ENCODE results near the gene FBXO3. TPM values are rescaled to one million over a fixed set of nuclear protein-coding genes. Genes with fewer than 3 reads are reported as not detected.

The FBXO3 gene
- total RNA-seq, 1 donor from 2014 or later = 61.0 TPM

GRCh38 chr11:33742249-33742851 is 32.0 kb downstream of the FBXO3 start:
- Mint-ChIP-seq H3K4me1 (no peaks in the 10 kb centered on the region), H3K27ac (no peak overlapping the region), H3K27me3 (ENCODE audit: insufficient read depth, low read depth) (peaks cover 2% of the 10 kb centered on the region), H3K36me3 (peaks cover 10% of the 10 kb centered on the region), H3K4me3 (no peak overlapping the region), H3K9me3 (no peaks in the 10 kb centered on the region)
- Histone ChIP-seq H4K20me1 (ENCODE audit: low read depth) (no peaks in the 10 kb centered on the region), H3K4me3 (no peak overlapping the region), H3K9me3 (ENCODE audit: low read depth) (no peaks in the 10 kb centered on the region), H3K36me3 (peaks cover 6% of the 10 kb centered on the region), H3F3A (ENCODE audit: low read depth) (peaks cover 3% of the 10 kb centered on the region), H3K4me2 (no peak overlapping the region), H3K9ac (no peak overlapping the region), H2AFZ (replicated peaks) (no peak overlapping the region), H3K27me3 (no peaks in the 10 kb centered on the region), H3K27ac (no peak overlapping the region), H3K4me1 (no peaks in the 10 kb centered on the region), H3K79me2 (ENCODE audit: low read depth) (no peaks in the 10 kb centered on the region)
- DNase-seq (ENCODE audit: low spot score) = no peak
- TF ChIP-seq EZH2 (IDR thresholded peaks at IDR 0.05) (no peak), CTCF (IDR thresholded peaks at IDR 0.05) (peak; percentile 24)

- Mint-ChIP-seq H3K36me3 (peaks cover 5% of the 10 kb centered on the region), H3K9me3 (no peaks in the 10 kb centered on the region), H3K27ac (no peak overlapping the region), H3K4me1 (peaks cover 4% of the 10 kb centered on the region), H3K4me3 (no peak overlapping the region), H3K27me3 (ENCODE audit: insufficient read depth, low read depth) (peaks cover 6% of the 10 kb centered on the region)
- H3K4me2 ChIP-seq = no peak overlapping the region
- no peak overlapping the region for H2AFZ ChIP-seq (replicated peaks)
- peaks cover 5% of the 10 kb centered on the region for H3F3A ChIP-seq (ENCODE audit: low read depth)
- no peak overlapping the region for H3K27ac ChIP-seq
- H3K4me3 ChIP-seq = no peak overlapping the region
- no peak overlapping the region for H3K9ac ChIP-seq
- DNase-seq (ENCODE audit: low spot score) = no peak
- TF ChIP-seq EZH2 (IDR thresholded peaks at IDR 0.05) = no peak
- TF ChIP-seq CTCF (IDR thresholded peaks at IDR 0.05) = no peak
- TF ChIP-seq EZH2phosphoT487 (IDR thresholded peaks at IDR 0.05) = no peak
- H3K9me3 ChIP-seq (ENCODE audit: low read depth) = no peaks in the 10 kb centered on the region
- no peaks in the 10 kb centered on the region for H4K20me1 ChIP-seq (ENCODE audit: low read depth)
- no peaks in the 10 kb centered on the region for H3K79me2 ChIP-seq (ENCODE audit: low read depth)
- H3K27me3 ChIP-seq = no peaks in the 10 kb centered on the region
- peaks cover 2% of the 10 kb centered on the region for H3K4me1 ChIP-seq
- peaks cover 4% of the 10 kb centered on the region for H3K36me3 ChIP-seq
These were observed 32.5 kb downstream of the FBXO3 start for GRCh38 chr11:33741806-33742205.

GRCh38 chr11:33737362-33737821 is 36.9 kb downstream of the FBXO3 start:
- peaks cover 28% of the 10 kb centered on the region for H4K20me1 ChIP-seq (ENCODE audit: low read depth)
- Mint-ChIP-seq H3K27ac (no peak overlapping the region), H3K36me3 (peaks cover 18% of the 10 kb centered on the region), H3K4me1 (peaks cover 20% of the 10 kb centered on the region), H3K4me3 (peak overlapping the region; percentile 93), H3K9me3 (peaks cover 2% of the 10 kb centered on the region), H3K27me3 (ENCODE audit: insufficient read depth, low read depth) (peaks cover 10% of the 10 kb centered on the region)
- no peak for DNase-seq (ENCODE audit: low spot score)
- no peak overlapping the region for H3K9ac ChIP-seq
- no peak overlapping the region for H3K27ac ChIP-seq
- no peak overlapping the region for H3K4me2 ChIP-seq
- H3K4me3 ChIP-seq = no peak overlapping the region
- TF ChIP-seq EZH2phosphoT487 (IDR thresholded peaks at IDR 0.05) (no peak), CTCF (IDR thresholded peaks at IDR 0.05) (no peak), EZH2 (IDR thresholded peaks at IDR 0.05) (no peak)
- peaks cover 5% of the 10 kb centered on the region for H3F3A ChIP-seq (ENCODE audit: low read depth)
- peaks cover 28% of the 10 kb centered on the region for H3K79me2 ChIP-seq (ENCODE audit: low read depth)
- no peaks in the 10 kb centered on the region for H3K9me3 ChIP-seq (ENCODE audit: low read depth)
- no peaks in the 10 kb centered on the region for H3K36me3 ChIP-seq
- H2AFZ ChIP-seq (replicated peaks) = no peak overlapping the region
- peaks cover 15% of the 10 kb centered on the region for H3K27me3 ChIP-seq
- H3K4me1 ChIP-seq = peaks cover 12% of the 10 kb centered on the region
